ENCODE results near the gene GAS7.

Gene GAS7

GRCh38 chr17:10156599-10156947, 41.8 kb downstream of the GAS7 start:
- no peak for DNase-seq (ENCODE audit: low spot score)
- in situ Hi-C loops (cut with MboI; ENCODE audit: low sequenced_read_pairs, unreplicated experiment): no loop called here
- TF ChIP-seq CTCF (IDR thresholded peaks at IDR 0.05; ENCODE audit: borderline replicate concordance, control extremely low read depth, extremely low read depth, insufficient read depth, missing control alignments): no peak

- no peak for TF ChIP-seq CTCF (IDR thresholded peaks at IDR 0.05; ENCODE audit: borderline replicate concordance, control extremely low read depth, extremely low read depth, insufficient read depth, missing control alignments)
- DNase-seq (ENCODE audit: low spot score): no peak
- in situ Hi-C loops (cut with MboI; ENCODE audit: low sequenced_read_pairs, unreplicated experiment): no loop called here
These were observed 42.4 kb downstream of the GAS7 start for GRCh38 chr17:10156077-10156435.

DNA sequence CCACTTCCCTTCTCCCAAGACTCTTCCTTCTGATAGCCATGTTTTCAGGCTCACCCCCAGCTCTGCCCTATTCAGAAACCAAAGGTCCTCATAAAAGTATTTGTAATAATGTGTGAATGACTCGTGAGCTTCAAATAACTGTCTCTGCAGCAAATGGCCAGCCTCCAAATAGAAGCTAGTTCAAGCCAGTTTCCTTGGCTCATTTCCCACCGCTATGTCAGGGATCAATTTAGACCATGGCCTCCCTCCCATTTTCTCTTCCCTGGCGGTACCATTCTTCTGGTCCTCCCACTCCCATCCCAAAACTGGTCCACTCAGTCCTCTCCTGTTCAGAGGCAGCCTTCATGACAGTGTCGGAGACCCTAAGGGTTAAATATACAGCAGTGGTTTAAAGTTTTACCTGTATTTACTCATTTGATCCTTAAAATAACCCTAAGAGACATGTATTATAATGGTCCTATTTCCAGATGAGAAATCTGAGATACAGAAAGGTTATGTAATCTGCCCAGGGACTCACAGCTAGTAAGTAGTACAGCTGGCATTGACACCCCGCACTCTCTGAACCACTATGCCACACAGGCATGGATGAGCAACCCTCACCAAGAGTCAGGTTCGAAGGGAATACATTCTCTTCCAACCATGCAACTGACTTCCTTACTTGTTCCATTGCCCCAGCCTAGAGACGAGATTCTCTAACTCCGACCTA, 42.9 kb downstream of the GAS7 start:
- no peak for DNase-seq (ENCODE audit: low spot score)
- TF ChIP-seq CTCF (IDR thresholded peaks at IDR 0.05; ENCODE audit: borderline replicate concordance, control extremely low read depth, extremely low read depth, insufficient read depth, missing control alignments): no peak
- in situ Hi-C loops (cut with MboI; ENCODE audit: low sequenced_read_pairs, unreplicated experiment): no loop called here

DNA sequence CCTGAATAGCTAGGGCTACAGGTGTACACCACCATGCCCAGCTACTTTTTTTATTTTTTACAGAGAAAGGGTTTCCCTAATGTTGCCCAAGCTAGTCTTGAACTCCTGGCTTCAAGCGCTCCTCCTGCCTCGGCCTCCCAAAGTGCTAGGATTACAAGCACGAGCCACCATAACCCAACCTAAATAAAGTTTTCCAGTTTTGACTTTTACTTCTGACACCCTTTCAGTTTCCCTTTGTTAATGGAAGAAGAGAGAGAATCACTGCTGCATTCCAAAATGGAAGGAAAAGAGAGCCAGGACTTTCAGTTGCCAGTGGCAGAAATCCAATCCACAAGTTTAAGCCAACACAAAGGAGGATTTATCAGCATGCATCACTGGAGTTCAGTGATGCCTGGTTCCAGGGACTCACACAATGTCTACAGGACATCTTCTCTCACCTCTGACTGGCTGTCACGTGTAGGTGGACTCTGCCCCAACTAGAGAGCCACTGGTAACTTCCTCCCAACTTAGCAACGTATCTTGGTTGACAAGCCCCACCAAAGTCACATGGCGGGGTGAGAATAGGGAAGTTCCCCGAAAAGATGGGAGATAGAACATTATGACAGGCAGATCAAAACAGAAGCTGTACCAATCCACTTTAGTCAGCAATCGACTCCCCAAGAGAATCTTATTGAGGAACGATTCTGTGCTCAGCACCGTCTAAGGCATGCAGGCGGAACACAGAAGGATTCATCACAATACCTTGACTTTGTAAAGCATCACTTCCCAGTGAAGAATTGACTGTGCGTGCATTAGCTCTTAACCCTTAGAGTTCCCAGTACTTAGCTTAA, 46.5 kb downstream of the GAS7 start:
- TF ChIP-seq CTCF (IDR thresholded peaks at IDR 0.05; ENCODE audit: borderline replicate concordance, control extremely low read depth, extremely low read depth, insufficient read depth, missing control alignments): no peak
- in situ Hi-C loops (cut with MboI; ENCODE audit: low sequenced_read_pairs, unreplicated experiment): no loop called here
- DNase-seq (ENCODE audit: low spot score): no peak

- DNase-seq (ENCODE audit: low spot score): no peak
- no peak for TF ChIP-seq CTCF (IDR thresholded peaks at IDR 0.05; ENCODE audit: borderline replicate concordance, control extremely low read depth, extremely low read depth, insufficient read depth, missing control alignments)
- in situ Hi-C loops (cut with MboI; ENCODE audit: low sequenced_read_pairs, unreplicated experiment): no loop called here
These were observed 48.6 kb downstream of the GAS7 start for GRCh38 chr17:10149573-10150399.

GRCh38 chr17:10147761-10148415, 50.5 kb downstream of the GAS7 start:
- in situ Hi-C loops (cut with MboI; ENCODE audit: low sequenced_read_pairs, unreplicated experiment): no loop called here
- DNase-seq (ENCODE audit: low spot score): no peak
- TF ChIP-seq CTCF (IDR thresholded peaks at IDR 0.05; ENCODE audit: borderline replicate concordance, control extremely low read depth, extremely low read depth, insufficient read depth, missing control alignments): no peak
